Posterior cingulate gyrus (tissue), 11 donors: ENCODE results near the gene ANKRD34B.

Experiments used
- DNase-seq, 10 donors: peaks; one replicate each; pipeline versions ENCODE4 v3.0.0 to v3.0.0-alpha.2; 2020 to 2021; ENCODE audit warnings: mixed read lengths in 3 of 10
- intact Hi-C: fragments of 100-400 bp; cut with DNase I; formaldehyde crosslinking; loops from one replicate; pipeline ENCODE4 v1.15.1; 2023

ANKRD34B gene

GRCh38 chr5:80573062-80573461, 3.0 kb upstream of the ANKRD34B start:
- no peak for DNase-seq
- intact Hi-C loops = no loop called here

DNA sequence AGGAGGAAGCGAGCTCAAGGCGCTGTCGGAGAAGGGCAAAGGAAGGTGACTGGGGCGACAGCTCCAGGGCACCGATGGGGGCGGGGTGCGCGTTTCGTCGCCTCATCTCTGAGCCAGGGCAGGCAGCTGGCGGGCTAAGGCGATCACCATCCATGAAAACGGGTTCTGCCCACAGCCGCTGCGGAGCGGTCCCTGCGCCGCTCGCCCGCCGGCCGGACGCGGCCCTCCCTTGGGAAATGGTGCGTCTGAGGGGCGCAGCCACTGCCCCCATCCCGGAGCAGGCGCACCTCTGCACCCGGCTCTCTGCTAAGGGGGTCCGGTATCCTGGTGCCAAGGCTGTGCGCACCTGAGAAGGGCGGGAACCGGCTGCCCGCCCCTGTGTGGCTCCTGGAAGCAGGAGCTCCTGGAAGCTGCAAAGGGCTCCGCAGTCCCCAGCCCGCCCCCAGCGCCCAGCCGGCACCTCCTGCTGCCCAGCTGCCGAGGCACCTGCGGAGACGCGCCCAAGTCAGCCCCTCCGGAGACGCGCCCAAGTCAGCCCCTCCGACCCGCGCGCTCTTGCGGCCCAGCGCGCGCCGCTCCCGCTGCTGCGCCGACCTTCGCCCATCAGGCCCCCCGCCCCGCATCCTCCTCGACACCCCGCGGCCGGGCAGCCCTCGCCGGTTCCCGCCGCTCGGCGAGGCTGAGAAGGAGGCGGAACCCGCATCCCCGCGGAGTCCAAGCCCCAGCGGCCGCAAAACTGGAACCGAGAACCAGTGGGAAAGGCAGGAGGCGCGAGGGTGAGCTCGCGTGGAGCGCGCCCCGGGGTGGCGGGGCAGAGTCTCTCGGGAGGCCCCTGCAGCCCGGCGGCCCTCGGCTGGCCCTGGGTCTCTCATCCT, 757 bp downstream of the ANKRD34B start:
- intact Hi-C loops = no loop called here
- no peak for DNase-seq

- no peak for DNase-seq
- intact Hi-C loops = no loop called here
These were observed 1.8 kb downstream of the ANKRD34B start for GRCh38 chr5:80568251-80568650.

DNA sequence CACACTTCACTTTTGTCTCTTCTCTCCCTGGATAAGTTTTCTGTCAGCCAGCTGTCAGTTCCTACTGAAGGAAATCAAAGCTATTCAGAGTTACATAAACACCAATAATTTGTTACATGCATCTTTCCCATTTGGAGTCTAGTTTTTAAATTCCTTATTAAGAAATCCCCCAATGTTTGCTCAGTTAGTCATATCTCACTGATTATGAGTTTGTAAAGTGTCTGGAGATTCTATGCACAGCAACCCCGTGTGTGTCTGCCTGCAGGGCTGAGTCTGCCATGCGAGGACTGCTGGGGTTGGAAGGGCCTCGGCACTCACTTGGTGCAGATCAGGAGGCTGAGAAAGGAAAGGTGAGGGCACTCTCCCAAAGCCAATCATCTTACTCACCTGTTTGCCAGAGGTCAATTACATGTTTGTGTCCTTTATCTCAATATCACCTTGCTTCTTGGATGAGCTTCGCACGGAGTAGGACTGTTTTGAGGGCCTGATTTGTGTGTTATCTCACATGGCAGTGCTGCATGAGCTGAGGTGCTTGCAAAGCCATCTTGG, 3.3 kb downstream of the ANKRD34B start:
- DNase-seq = no peak
- intact Hi-C loops = no loop called here

- DNase-seq = no peak
- intact Hi-C loops = no loop called here
These were observed 4.8 kb downstream of the ANKRD34B start for GRCh38 chr5:80565330-80565729.

- intact Hi-C loops = no loop called here
- DNase-seq = no peak
These were observed 10.8 kb downstream of the ANKRD34B start for GRCh38 chr5:80559244-80559643.

GRCh38 chr5:80555099-80555498, 15.0 kb downstream of the ANKRD34B start:
- intact Hi-C loops = no loop called here
- no peak for DNase-seq

- intact Hi-C loops = no loop called here
- DNase-seq = no peak
These were observed 15.4 kb downstream of the ANKRD34B start for GRCh38 chr5:80554646-80555045.

- intact Hi-C loops = no loop called here
- no peak for DNase-seq
These were observed 28.7 kb downstream of the ANKRD34B start for GRCh38 chr5:80541392-80541791.

DNA sequence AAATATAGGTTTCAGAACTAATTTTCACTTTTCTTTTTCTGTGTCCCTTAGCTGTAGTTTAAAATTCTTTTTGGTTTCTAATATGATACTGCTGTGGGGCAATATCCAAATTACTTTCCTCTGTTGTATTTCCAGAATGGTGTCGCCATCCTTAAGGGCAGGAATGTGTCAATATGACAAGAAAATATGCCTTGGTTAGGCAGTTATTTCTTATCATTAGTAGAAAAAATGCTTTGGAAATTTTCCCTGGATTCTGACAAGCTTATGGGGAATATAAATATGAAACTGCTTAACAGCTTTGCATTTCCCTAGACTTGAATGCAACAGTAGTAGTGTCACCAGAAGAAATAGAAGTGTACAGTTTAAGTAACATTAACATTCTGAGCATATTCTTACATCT, 29.4 kb downstream of the ANKRD34B start:
- intact Hi-C loops = no loop called here
- DNase-seq = no peak

- DNase-seq = no peak
- intact Hi-C loops = no loop called here
These were observed 53.3 kb downstream of the ANKRD34B start for GRCh38 chr5:80516826-80517225.

GRCh38 chr5:80509362-80509761, 60.7 kb downstream of the ANKRD34B start:
- intact Hi-C loops = no loop called here
- DNase-seq = no peak

GRCh38 chr5:80508844-80509243, 61.2 kb downstream of the ANKRD34B start:
- DNase-seq = no peak
- intact Hi-C loops = no loop called here

- no peak for DNase-seq
- intact Hi-C loops = no loop called here
These were observed 62.4 kb downstream of the ANKRD34B start for GRCh38 chr5:80507663-80508062.
